ENCODE results near the gene TMEM185A.
"Not testable (repeated sequence)": the region's sequence is repeated elsewhere in the genome, so short reads cannot be mapped to it uniquely, and the experiment has no call there.

TMEM185A gene

DNA sequence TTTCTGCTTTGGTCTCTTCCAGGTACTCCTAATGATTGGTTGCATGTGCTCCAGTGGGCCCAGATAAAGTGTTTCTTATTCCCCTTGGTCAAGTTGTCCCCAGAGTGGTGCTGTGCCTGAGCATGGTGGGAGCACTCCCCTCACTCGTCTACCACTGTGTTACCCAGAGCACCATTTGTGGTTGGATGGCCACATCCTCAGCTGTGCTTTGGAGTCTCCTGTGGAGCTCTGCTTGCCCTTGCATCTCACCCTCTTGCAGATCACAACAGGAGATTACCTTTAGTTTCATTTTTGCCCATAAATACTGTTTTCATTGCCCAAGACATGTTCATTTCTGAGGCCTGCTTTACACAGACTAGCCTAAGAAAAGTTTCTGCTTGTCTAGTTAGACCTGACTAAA is 81.1 kb downstream of the TMEM185A start:
- DNase-seq: not testable (repeated sequence)

DNA sequence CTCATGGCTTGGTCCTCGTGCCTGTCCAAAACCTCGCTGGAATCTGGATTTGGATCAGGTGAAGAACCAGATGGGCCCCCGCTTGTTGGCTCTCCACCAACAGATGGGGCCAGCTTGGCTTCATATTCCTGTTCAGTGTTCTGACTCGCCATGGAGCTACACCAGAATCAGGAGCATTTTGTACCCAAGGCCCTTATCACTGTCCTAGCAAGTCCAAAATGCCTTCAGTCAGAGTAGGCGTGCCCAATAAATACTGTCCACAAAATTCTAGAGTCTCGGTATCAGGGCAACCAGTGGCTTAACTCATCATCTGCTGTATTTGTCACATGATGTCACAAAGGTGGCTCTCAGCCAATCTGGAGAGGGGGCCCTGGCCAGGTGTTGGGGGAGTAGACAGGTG is 81.9 kb downstream of the TMEM185A start, which contains the start of gene HSFX3:
Gene HSFX3, minus strand, starts transcription at position 224 of the 400 bp plus-strand sequence. Its CDS starts 72 bp downstream, at position 152.
- DNase-seq: not testable (repeated sequence)

DNA sequence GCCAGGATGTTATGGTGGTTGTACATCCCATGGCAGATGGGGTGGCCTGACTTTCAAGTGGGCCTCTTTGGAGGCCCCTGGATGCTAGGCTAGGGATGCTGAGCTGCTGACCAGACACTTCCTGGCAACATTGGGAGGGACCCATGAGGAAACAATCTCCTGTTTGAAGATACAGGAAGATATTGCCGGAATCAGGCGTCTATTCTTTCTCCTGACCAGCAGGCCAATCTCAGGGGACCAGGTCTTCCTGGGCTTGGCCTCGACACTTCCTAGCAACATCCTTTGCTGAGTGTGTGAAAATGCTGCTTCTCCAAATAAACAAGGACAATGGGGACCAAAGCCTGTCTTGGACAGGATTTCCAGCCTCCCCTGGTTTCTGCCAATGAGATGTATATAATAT is 83.8 kb downstream of the TMEM185A start:
- not testable (repeated sequence) for DNase-seq

DNA sequence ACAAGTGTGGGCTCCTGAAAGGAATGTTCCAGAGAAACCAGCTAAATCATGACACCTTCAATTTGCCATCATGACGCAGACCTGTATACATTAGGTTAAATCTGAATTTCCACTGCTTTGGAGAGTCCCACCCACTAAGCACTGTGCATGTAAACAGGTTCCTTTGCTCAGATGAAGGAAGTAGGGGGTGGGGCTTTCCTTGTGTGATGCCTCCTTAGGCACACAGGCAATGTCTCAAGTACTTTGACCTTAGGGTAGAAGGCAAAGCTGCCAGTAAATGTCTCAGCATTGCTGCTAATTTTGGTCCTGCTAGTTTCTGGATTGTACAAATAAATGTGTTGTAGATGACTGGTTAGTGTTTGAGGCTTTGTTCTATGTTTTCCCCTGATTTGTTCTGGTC is 84.6 kb downstream of the TMEM185A start:
- not testable (repeated sequence) for DNase-seq

Measured in hematopoietic multipotent progenitor cell treated with erythropoietin and hydrocortisone succinate and interleukin-3 and kit ligand, for 8 days (in vitro differentiated cells).